ENCODE results near the gene FAM186B. TPM values are rescaled to one million over a fixed set of nuclear protein-coding genes. Genes with fewer than 3 reads are reported as not detected.

FAM186B gene
- total RNA-seq, 1 donor from 2014 or later, result 0.57 TPM

- FAIRE-seq (no peak), DNase-seq (ENCODE audit: low read depth) (no peak)
- Histone ChIP-seq H3K9ac (ENCODE audit: low read length) (no peak overlapping the region), H3K9me3 (ENCODE audit: insufficient read depth, low read depth, low read length) (no peaks in the 10 kb centered on the region), H3K4me2 (ENCODE audit: low read length) (no peak overlapping the region), H3K36me3 (ENCODE audit: insufficient read depth, low read length) (no peaks in the 10 kb centered on the region), H3K27ac (ENCODE audit: low read depth, low read length) (no peak overlapping the region), H4K20me1 (ENCODE audit: insufficient read depth, low read length) (no peaks in the 10 kb centered on the region), H3K4me1 (ENCODE audit: insufficient read depth, low read length) (peaks cover 20% of the 10 kb centered on the region), H3K4me3 (ENCODE audit: insufficient read depth, low read depth, low read length) (no peak overlapping the region), H2AFZ (ENCODE audit: low read depth, low read length) (no peak overlapping the region), H3K79me2 (ENCODE audit: insufficient read depth, low read length) (no peaks in the 10 kb centered on the region), H3K27me3 (ENCODE audit: insufficient read depth, low read length) (peaks cover 3% of the 10 kb centered on the region)
- Mint-ChIP-seq H3K4me3 (ENCODE audit: unreplicated experiment) (no peak overlapping the region), H3K4me1 (ENCODE audit: low read depth, unreplicated experiment) (peaks cover 9% of the 10 kb centered on the region), H3K27me3 (ENCODE audit: low read depth, unreplicated experiment) (peaks cover 2% of the 10 kb centered on the region), H3K36me3 (ENCODE audit: low read depth, unreplicated experiment) (no peaks in the 10 kb centered on the region), H3K9me3 (ENCODE audit: unreplicated experiment) (no peaks in the 10 kb centered on the region), H3K27ac (ENCODE audit: unreplicated experiment) (no peak overlapping the region)
- no peak for TF ChIP-seq EZH2 (IDR thresholded peaks at IDR 0.05; ENCODE audit: insufficient read depth, low read length)
- no peak for TF ChIP-seq CTCF (IDR thresholded peaks at IDR 0.05; ENCODE audit: insufficient read depth, low read depth, low read length)
These were observed 13.8 kb upstream of the FAM186B start for GRCh38 chr12:49619286-49619685.

DNA sequence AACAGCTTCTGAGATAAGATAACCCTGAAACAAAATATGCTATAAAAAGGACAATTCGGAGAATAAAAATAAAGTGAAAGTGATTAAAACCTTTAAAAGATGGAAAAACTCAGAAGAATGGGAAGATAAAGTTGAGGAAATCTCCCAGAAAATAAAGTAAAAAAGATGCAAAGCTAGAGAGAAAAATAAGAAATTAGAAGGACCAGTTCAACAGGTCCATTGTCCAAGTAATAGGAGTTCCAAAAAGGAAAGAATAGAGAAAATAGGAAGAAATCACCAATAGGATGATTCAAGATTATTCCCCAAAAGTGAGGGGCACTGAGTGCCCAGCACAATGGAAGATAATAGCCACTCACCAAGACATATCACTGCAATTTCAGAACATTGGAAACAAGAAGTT lies 13.1 kb upstream of the FAM186B start:
- H2AFZ ChIP-seq (ENCODE audit: low read depth, low read length), result no peak overlapping the region
- Mint-ChIP-seq H3K27ac (ENCODE audit: unreplicated experiment) (no peak overlapping the region), H3K27me3 (ENCODE audit: low read depth, unreplicated experiment) (peaks cover 2% of the 10 kb centered on the region), H3K9me3 (ENCODE audit: unreplicated experiment) (no peaks in the 10 kb centered on the region), H3K4me3 (ENCODE audit: unreplicated experiment) (no peak overlapping the region), H3K36me3 (ENCODE audit: low read depth, unreplicated experiment) (no peaks in the 10 kb centered on the region), H3K4me1 (ENCODE audit: low read depth, unreplicated experiment) (peaks cover 6% of the 10 kb centered on the region)
- H3K4me3 ChIP-seq (ENCODE audit: insufficient read depth, low read depth, low read length), result no peak overlapping the region
- H3K79me2 ChIP-seq (ENCODE audit: insufficient read depth, low read length), result no peaks in the 10 kb centered on the region
- no peaks in the 10 kb centered on the region for H4K20me1 ChIP-seq (ENCODE audit: insufficient read depth, low read length)
- peaks cover 14% of the 10 kb centered on the region for H3K4me1 ChIP-seq (ENCODE audit: insufficient read depth, low read length)
- no peak for DNase-seq (ENCODE audit: low read depth)
- H3K9me3 ChIP-seq (ENCODE audit: insufficient read depth, low read depth, low read length), result no peaks in the 10 kb centered on the region
- peaks cover 3% of the 10 kb centered on the region for H3K27me3 ChIP-seq (ENCODE audit: insufficient read depth, low read length)
- H3K9ac ChIP-seq (ENCODE audit: low read length), result no peak overlapping the region
- H3K27ac ChIP-seq (ENCODE audit: low read depth, low read length), result no peak overlapping the region
- H3K4me2 ChIP-seq (ENCODE audit: low read length), result no peak overlapping the region
- no peak for FAIRE-seq
- no peaks in the 10 kb centered on the region for H3K36me3 ChIP-seq (ENCODE audit: insufficient read depth, low read length)
- TF ChIP-seq EZH2 (IDR thresholded peaks at IDR 0.05; ENCODE audit: insufficient read depth, low read length), result no peak
- no peak for TF ChIP-seq CTCF (IDR thresholded peaks at IDR 0.05; ENCODE audit: insufficient read depth, low read depth, low read length)

DNA sequence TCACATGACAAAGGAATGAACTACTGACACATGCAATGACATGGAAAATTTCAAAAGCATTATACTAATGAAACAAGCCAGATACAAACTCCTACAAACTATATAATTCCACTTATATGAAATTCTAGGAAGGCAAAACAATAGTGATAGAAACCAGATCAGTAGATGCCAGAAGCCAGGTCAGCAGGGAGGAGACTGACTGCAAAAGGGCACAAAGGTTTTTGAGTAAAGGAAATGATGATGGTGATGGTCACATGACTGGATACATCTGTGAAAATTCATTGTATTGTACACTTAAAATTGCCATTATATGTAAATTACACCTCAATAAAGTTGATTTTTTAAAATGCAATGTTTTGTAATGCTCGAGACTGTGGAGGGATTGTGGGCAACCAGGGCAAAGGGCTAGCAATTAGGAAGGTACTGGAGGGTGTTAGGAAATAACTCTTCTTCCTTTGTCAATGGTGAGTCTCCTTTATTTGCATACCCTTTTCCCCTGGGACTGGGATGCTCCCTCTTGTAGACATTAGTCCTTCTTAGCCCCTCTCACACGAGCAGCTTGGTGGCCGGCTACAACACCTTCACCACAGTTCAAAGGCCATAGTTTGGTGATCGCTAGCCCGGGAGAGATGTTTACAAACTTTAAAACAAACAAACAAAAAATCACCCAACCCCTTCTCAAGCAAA lies 11.2 kb upstream of the FAM186B start:
- DNase-seq (ENCODE audit: low read depth) (no peak), FAIRE-seq (no peak)
- H3K27ac ChIP-seq (ENCODE audit: low read depth, low read length), result no peak overlapping the region
- H3K4me3 ChIP-seq (ENCODE audit: insufficient read depth, low read depth, low read length), result no peak overlapping the region
- H3K9me3 ChIP-seq (ENCODE audit: insufficient read depth, low read depth, low read length), result no peaks in the 10 kb centered on the region
- Mint-ChIP-seq H3K4me1 (ENCODE audit: low read depth, unreplicated experiment) (no peaks in the 10 kb centered on the region), H3K27ac (ENCODE audit: unreplicated experiment) (no peak overlapping the region), H3K4me3 (ENCODE audit: unreplicated experiment) (no peak overlapping the region), H3K27me3 (ENCODE audit: low read depth, unreplicated experiment) (peaks cover 2% of the 10 kb centered on the region), H3K36me3 (ENCODE audit: low read depth, unreplicated experiment) (no peaks in the 10 kb centered on the region), H3K9me3 (ENCODE audit: unreplicated experiment) (no peaks in the 10 kb centered on the region)
- H3K36me3 ChIP-seq (ENCODE audit: insufficient read depth, low read length), result no peaks in the 10 kb centered on the region
- peaks cover 2% of the 10 kb centered on the region for H3K4me1 ChIP-seq (ENCODE audit: insufficient read depth, low read length)
- no peaks in the 10 kb centered on the region for H3K79me2 ChIP-seq (ENCODE audit: insufficient read depth, low read length)
- H4K20me1 ChIP-seq (ENCODE audit: insufficient read depth, low read length), result no peaks in the 10 kb centered on the region
- TF ChIP-seq CTCF (IDR thresholded peaks at IDR 0.05; ENCODE audit: insufficient read depth, low read depth, low read length) (no peak), EZH2 (IDR thresholded peaks at IDR 0.05; ENCODE audit: insufficient read depth, low read length) (no peak)
- no peak overlapping the region for H3K9ac ChIP-seq (ENCODE audit: low read length)
- H3K4me2 ChIP-seq (ENCODE audit: low read length), result no peak overlapping the region
- peaks cover 3% of the 10 kb centered on the region for H3K27me3 ChIP-seq (ENCODE audit: insufficient read depth, low read length)
- no peak overlapping the region for H2AFZ ChIP-seq (ENCODE audit: low read depth, low read length)
